Mesendoderm (in vitro differentiated cells): ENCODE measurements around the gene FAM3D.

Source experiments
- DNase-seq: peaks from one replicate; pipeline ENCODE4 v3.0.0; 2013
- H2AK5ac ChIP-seq: 2 replicates; pipeline ENCODE4 v1.6.1; 2013; ENCODE audit warnings: low read length, inconsistent platforms
- H2BK120ac ChIP-seq: 2 replicates; pipeline ENCODE4 v1.6.1; 2013; ENCODE audit warnings: low read depth, mild to moderate bottlenecking, low read length, moderate library complexity, mixed read lengths
- H2BK15ac ChIP-seq: replicated peaks from 2 replicates; pipeline ENCODE4 v1.6.1; 2013; ENCODE audit warnings: low read depth, mild to moderate bottlenecking, moderate library complexity
- H2BK5ac ChIP-seq: 2 replicates; pipeline ENCODE4 v1.6.1; 2013; ENCODE audit warnings: low read length, inconsistent platforms
- H3K18ac ChIP-seq: 2 replicates; pipeline ENCODE4 v1.6.1; 2013; ENCODE audit warnings: mild to moderate bottlenecking, low read length, mixed read lengths
- H3K23ac ChIP-seq: one replicate; pipeline ENCODE4 v1.6.1; 2013; ENCODE audit warnings: low read length
- H3K27ac ChIP-seq: 2 replicates; pipeline ENCODE4 v1.5.1; 2013; ENCODE audit warnings: low read depth, mild to moderate bottlenecking, inconsistent platforms, low read length, moderate library complexity
- H3K27me3 ChIP-seq: 2 replicates; pipeline ENCODE4 v1.6.1; 2013; ENCODE audit warnings: low read length, control low read depth, mild to moderate bottlenecking, inconsistent platforms; ENCODE audit not compliant: insufficient read depth, poor library complexity
- H3K36me3 ChIP-seq: 2 replicates; pipeline ENCODE4 v1.6.1; 2013; ENCODE audit warnings: low read length, inconsistent platforms; ENCODE audit not compliant: control insufficient read depth, insufficient read depth
- H3K4ac ChIP-seq: one replicate; pipeline ENCODE4 v1.6.1; 2013; ENCODE audit warnings: low read depth, mild to moderate bottlenecking, low read length, moderate library complexity
- H3K4me1 ChIP-seq: 2 replicates; pipeline ENCODE4 v1.6.1; 2013; ENCODE audit warnings: low read depth, low read length, inconsistent platforms; ENCODE audit not compliant: control insufficient read depth
- H3K4me2 ChIP-seq: 2 replicates; pipeline ENCODE4 v1.6.1; 2013; ENCODE audit warnings: low read length
- H3K4me3 ChIP-seq: 2 replicates; pipeline ENCODE4 v1.5.1; 2013; ENCODE audit warnings: mild to moderate bottlenecking, low read length
- H3K56ac ChIP-seq: one replicate; pipeline ENCODE4 v1.6.1; 2013; ENCODE audit warnings: low read length
- H3K79me1 ChIP-seq: 2 replicates; pipeline ENCODE4 v1.6.1; 2013; ENCODE audit warnings: low read length, inconsistent platforms
- H3K79me2 ChIP-seq: 2 replicates; pipeline ENCODE4 v1.6.1; 2013; ENCODE audit warnings: mild to moderate bottlenecking, low read length; ENCODE audit not compliant: control insufficient read depth, insufficient read depth
- H3K9ac ChIP-seq: 2 replicates; pipeline ENCODE4 v1.6.1; 2013; ENCODE audit warnings: low read length, inconsistent platforms
- H4K5ac ChIP-seq: one replicate; pipeline ENCODE4 v1.6.1; 2013; ENCODE audit warnings: low read length
- H4K8ac ChIP-seq: one replicate; pipeline ENCODE4 v1.6.1; 2013; ENCODE audit warnings: low read depth, mild to moderate bottlenecking, control low read depth, low read length, moderate library complexity
- WGBS: extraction: QIAGEN DNeasy Blood & Tissue Kit; methylation state at CpG from one replicate; pipeline ENCODE4 v1.1.7; 2013; ENCODE audit warnings: low lambda C conversion rate, missing lambda C conversion rate; ENCODE audit not compliant: insufficient coverage; ENCODE audit errors: extremely low coverage; 5-methylcytosine and 5-hydroxymethylcytosine counted together

The FAM3D gene

GRCh38 chr3:58690490-58690889 lies 23.9 kb upstream of the FAM3D start:
- no peak overlapping the region for H3K9ac ChIP-seq
- no peak overlapping the region for H3K4ac ChIP-seq
- no peak overlapping the region for H4K8ac ChIP-seq
- no peak overlapping the region for H3K27ac ChIP-seq
- H3K4me3 ChIP-seq, result no peak overlapping the region
- no peaks in the 10 kb centered on the region for H3K79me2 ChIP-seq
- no peak overlapping the region for H3K18ac ChIP-seq
- no peaks in the 10 kb centered on the region for H3K36me3 ChIP-seq
- H3K79me1 ChIP-seq, result no peaks in the 10 kb centered on the region
- H3K56ac ChIP-seq, result no peak overlapping the region
- no peak overlapping the region for H2AK5ac ChIP-seq
- no peak overlapping the region for H3K4me2 ChIP-seq
- no peak overlapping the region for H2BK120ac ChIP-seq
- no CpG with 5 or more reads among the region's 2 CpGs for WGBS
- H4K5ac ChIP-seq, result no peak overlapping the region
- H2BK15ac ChIP-seq, result no peak overlapping the region
- no peak for DNase-seq
- H3K4me1 ChIP-seq, result no peaks in the 10 kb centered on the region
- no peak overlapping the region for H3K23ac ChIP-seq
- H2BK5ac ChIP-seq, result no peak overlapping the region
- no peaks in the 10 kb centered on the region for H3K27me3 ChIP-seq

GRCh38 chr3:58688574-58688973 lies 22.0 kb upstream of the FAM3D start:
- no peak overlapping the region for H3K4me3 ChIP-seq
- no peak overlapping the region for H2BK15ac ChIP-seq
- no CpG with 5 or more reads among the region's 4 CpGs for WGBS
- H3K27me3 ChIP-seq, result no peaks in the 10 kb centered on the region
- no peak overlapping the region for H3K4ac ChIP-seq
- no peak overlapping the region for H3K23ac ChIP-seq
- H3K9ac ChIP-seq, result no peak overlapping the region
- no peaks in the 10 kb centered on the region for H3K79me2 ChIP-seq
- no peak overlapping the region for H2AK5ac ChIP-seq
- H2BK120ac ChIP-seq, result no peak overlapping the region
- DNase-seq, result no peak
- H3K36me3 ChIP-seq, result no peaks in the 10 kb centered on the region
- no peak overlapping the region for H3K56ac ChIP-seq
- H3K27ac ChIP-seq, result no peak overlapping the region
- H2BK5ac ChIP-seq, result no peak overlapping the region
- H3K79me1 ChIP-seq, result no peaks in the 10 kb centered on the region
- no peak overlapping the region for H3K4me2 ChIP-seq
- no peak overlapping the region for H4K5ac ChIP-seq
- no peak overlapping the region for H3K18ac ChIP-seq
- H4K8ac ChIP-seq, result no peak overlapping the region
- H3K4me1 ChIP-seq, result no peaks in the 10 kb centered on the region

- Histone ChIP-seq H3K18ac (no peak overlapping the region), H2AK5ac (no peak overlapping the region), H3K23ac (no peak overlapping the region), H3K36me3 (no peaks in the 10 kb centered on the region), H3K79me1 (no peaks in the 10 kb centered on the region), H3K79me2 (no peaks in the 10 kb centered on the region), H3K27ac (no peak overlapping the region), H2BK5ac (no peak overlapping the region), H2BK15ac (no peak overlapping the region), H3K56ac (no peak overlapping the region), H3K4me3 (no peak overlapping the region), H3K27me3 (no peaks in the 10 kb centered on the region), H3K9ac (no peak overlapping the region), H2BK120ac (no peak overlapping the region), H3K4me1 (no peaks in the 10 kb centered on the region), H4K8ac (no peak overlapping the region), H3K4ac (no peak overlapping the region), H4K5ac (no peak overlapping the region), H3K4me2 (no peak overlapping the region)
- WGBS, result no CpG with 5 or more reads among the region's 4 CpGs
- no peak for DNase-seq
These were observed 20.3 kb upstream of the FAM3D start for GRCh38 chr3:58686847-58687246.

- Histone ChIP-seq H2BK120ac (no peak overlapping the region), H3K9ac (no peak overlapping the region), H2BK5ac (no peak overlapping the region), H2AK5ac (no peak overlapping the region), H3K79me2 (no peaks in the 10 kb centered on the region), H3K4me3 (no peak overlapping the region), H2BK15ac (no peak overlapping the region), H3K4ac (no peak overlapping the region), H4K8ac (no peak overlapping the region), H3K36me3 (no peaks in the 10 kb centered on the region), H3K4me2 (no peak overlapping the region), H3K56ac (no peak overlapping the region), H3K23ac (no peak overlapping the region), H3K79me1 (no peaks in the 10 kb centered on the region), H3K27me3 (no peaks in the 10 kb centered on the region), H4K5ac (no peak overlapping the region), H3K27ac (no peak overlapping the region), H3K18ac (no peak overlapping the region), H3K4me1 (no peaks in the 10 kb centered on the region)
- no peak for DNase-seq
- WGBS, result no CpG with 5 or more reads among the region's 10 CpGs
These were observed 19.1 kb upstream of the FAM3D start for GRCh38 chr3:58685641-58686040.

- no peak overlapping the region for H2BK120ac ChIP-seq
- no peak overlapping the region for H3K4me2 ChIP-seq
- no peak overlapping the region for H2BK5ac ChIP-seq
- H3K9ac ChIP-seq, result no peak overlapping the region
- no peak overlapping the region for H2AK5ac ChIP-seq
- no peak overlapping the region for H3K56ac ChIP-seq
- no peaks in the 10 kb centered on the region for H3K79me1 ChIP-seq
- no peak overlapping the region for H3K27ac ChIP-seq
- H3K4ac ChIP-seq, result no peak overlapping the region
- no peak overlapping the region for H3K4me3 ChIP-seq
- H3K18ac ChIP-seq, result no peak overlapping the region
- no peaks in the 10 kb centered on the region for H3K79me2 ChIP-seq
- no CpG with 5 or more reads among the region's 4 CpGs for WGBS
- H4K8ac ChIP-seq, result no peak overlapping the region
- peak; percentile 16 for DNase-seq
- H2BK15ac ChIP-seq, result no peak overlapping the region
- no peaks in the 10 kb centered on the region for H3K4me1 ChIP-seq
- no peaks in the 10 kb centered on the region for H3K36me3 ChIP-seq
- no peak overlapping the region for H4K5ac ChIP-seq
- no peaks in the 10 kb centered on the region for H3K27me3 ChIP-seq
- H3K23ac ChIP-seq, result no peak overlapping the region
These were observed 16.9 kb upstream of the FAM3D start for GRCh38 chr3:58683466-58683865.

GRCh38 chr3:58683001-58683458 lies 16.5 kb upstream of the FAM3D start:
- no CpG with 5 or more reads among the region's 5 CpGs for WGBS
- H3K56ac ChIP-seq, result no peak overlapping the region
- H3K4ac ChIP-seq, result no peak overlapping the region
- no peak overlapping the region for H3K4me2 ChIP-seq
- no peaks in the 10 kb centered on the region for H3K79me2 ChIP-seq
- no peak overlapping the region for H4K5ac ChIP-seq
- no peak overlapping the region for H2BK5ac ChIP-seq
- H2BK120ac ChIP-seq, result no peak overlapping the region
- no peak overlapping the region for H3K27ac ChIP-seq
- no peaks in the 10 kb centered on the region for H3K36me3 ChIP-seq
- H3K18ac ChIP-seq, result no peak overlapping the region
- H2BK15ac ChIP-seq, result no peak overlapping the region
- DNase-seq, result peak; percentile 26
- H3K79me1 ChIP-seq, result no peaks in the 10 kb centered on the region
- H3K23ac ChIP-seq, result no peak overlapping the region
- H3K27me3 ChIP-seq, result no peaks in the 10 kb centered on the region
- no peak overlapping the region for H4K8ac ChIP-seq
- no peak overlapping the region for H3K4me3 ChIP-seq
- H2AK5ac ChIP-seq, result no peak overlapping the region
- no peaks in the 10 kb centered on the region for H3K4me1 ChIP-seq
- H3K9ac ChIP-seq, result no peak overlapping the region
